RWPE2 (cell line): ENCODE measurements around the gene MAP2K7.

Experiments
- ATAC-seq: fragments of 200-7000 bp; cut with Tn5 transposase; 3 replicates; pipeline ENCODE4 v1.9.1; 2021; ENCODE audit warnings: low read depth
- DNase-seq: peaks from one replicate; pipeline ENCODE4 v3.0.0-alpha.2; 2020; ENCODE audit warnings: low spot score
- H3K27ac ChIP-seq: fragments of 450-650 bp; 2 replicates; pipeline ENCODE4 v1.5.1; 2017; ENCODE audit warnings: mild to moderate bottlenecking; ENCODE audit not compliant: poor library complexity, severe bottlenecking
- H3K27me3 ChIP-seq: fragments of 250-450 bp; sonication (Bioruptor Pico); 2 replicates; pipeline ENCODE4 v1.5.1; 2021; ENCODE audit warnings: mild to moderate bottlenecking, moderate library complexity; ENCODE audit not compliant: insufficient read depth, poor library complexity, severe bottlenecking
- H3K36me3 ChIP-seq: fragments of 250-450 bp; sonication (Bioruptor Pico); 2 replicates; pipeline ENCODE4 v1.5.1; 2020; ENCODE audit warnings: low read depth, mild to moderate bottlenecking, moderate library complexity
- H3K4me1 ChIP-seq: fragments of 250-450 bp; sonication (Bioruptor Pico); 2 replicates; pipeline ENCODE4 v1.5.1; 2021; ENCODE audit warnings: mild to moderate bottlenecking, moderate library complexity; ENCODE audit not compliant: insufficient read depth, poor library complexity, severe bottlenecking
- H3K4me3 ChIP-seq: fragments of 250-450 bp; sonication (Bioruptor Pico); 2 replicates; pipeline ENCODE4 v1.5.1; 2021; ENCODE audit warnings: mild to moderate bottlenecking, moderate library complexity; ENCODE audit not compliant: severe bottlenecking
- H3K9me3 ChIP-seq: fragments of 250-450 bp; sonication (Bioruptor Pico); 2 replicates; pipeline ENCODE4 v1.5.1; 2021; ENCODE audit warnings: mild to moderate bottlenecking, moderate library complexity; ENCODE audit not compliant: severe bottlenecking
- CTCF ChIP-seq: fragments of 450-650 bp; IDR thresholded peaks from one replicate; pipeline ENCODE4 v1.5.1; 2017; ENCODE audit warnings: mild to moderate bottlenecking, moderate library complexity; ENCODE audit not compliant: poor library complexity, severe bottlenecking

The MAP2K7 gene

GRCh38 chr19:7961920-7962626, 58.4 kb downstream of the MAP2K7 start:
- Histone ChIP-seq H3K9me3 (no peaks in the 10 kb centered on the region), H3K4me3 (no peak overlapping the region), H3K36me3 (peaks cover 52% of the 10 kb centered on the region), H3K27ac (no peak overlapping the region), H3K27me3 (no peaks in the 10 kb centered on the region), H3K4me1 (no peaks in the 10 kb centered on the region)
- no peak for DNase-seq
- TF ChIP-seq CTCF: no peak
- no peak for ATAC-seq

GRCh38 chr19:7962644-7963268, 59.1 kb downstream of the MAP2K7 start:
- H3K36me3 ChIP-seq: peaks cover 59% of the 10 kb centered on the region
- H3K4me3 ChIP-seq: no peak overlapping the region
- no peak for ATAC-seq
- no peak for DNase-seq
- H3K27ac ChIP-seq: no peak overlapping the region
- TF ChIP-seq CTCF: no peak
- H3K27me3 ChIP-seq: no peaks in the 10 kb centered on the region
- no peaks in the 10 kb centered on the region for H3K4me1 ChIP-seq
- no peaks in the 10 kb centered on the region for H3K9me3 ChIP-seq

GRCh38 chr19:7963566-7963965, 59.9 kb downstream of the MAP2K7 start:
- H3K27me3 ChIP-seq: no peaks in the 10 kb centered on the region
- DNase-seq (no peak), ATAC-seq (no peak)
- H3K9me3 ChIP-seq: no peaks in the 10 kb centered on the region
- H3K4me3 ChIP-seq: no peak overlapping the region
- peaks cover 60% of the 10 kb centered on the region for H3K36me3 ChIP-seq
- H3K27ac ChIP-seq: no peak overlapping the region
- no peak for TF ChIP-seq CTCF
- no peaks in the 10 kb centered on the region for H3K4me1 ChIP-seq
